GM19099 (cell line): Measurements from ENCODE around the gene LIMCH1.

Source experiments
- POLR2A ChIP-seq: IDR thresholded peaks from 3 replicates; pipeline ENCODE4 v1.6.1; 2011; ENCODE audit warnings: low read depth; ENCODE audit not compliant: insufficient read length; ENCODE audit errors: extremely low read depth

The LIMCH1 gene

DNA sequence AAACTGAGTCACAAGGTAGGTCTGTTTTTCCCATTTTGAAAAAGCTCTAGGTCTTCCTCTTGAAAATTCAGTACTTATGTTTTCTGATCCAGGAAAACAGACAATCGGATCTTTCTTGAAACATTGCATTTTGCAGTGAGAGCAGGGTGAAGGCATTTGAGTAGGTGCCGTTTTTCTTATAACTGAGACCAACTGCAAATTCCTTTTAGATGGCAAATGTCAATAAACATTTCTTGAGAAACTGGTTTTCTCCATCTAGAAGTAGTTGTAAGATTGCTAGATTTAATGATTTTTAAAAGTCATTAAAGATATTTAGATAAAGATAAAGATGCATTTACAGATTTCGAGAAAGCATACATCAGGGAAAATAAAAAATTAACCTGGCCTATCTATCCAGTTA lies 118.1 kb downstream of the LIMCH1 start:
- no peak for TF ChIP-seq POLR2A

DNA sequence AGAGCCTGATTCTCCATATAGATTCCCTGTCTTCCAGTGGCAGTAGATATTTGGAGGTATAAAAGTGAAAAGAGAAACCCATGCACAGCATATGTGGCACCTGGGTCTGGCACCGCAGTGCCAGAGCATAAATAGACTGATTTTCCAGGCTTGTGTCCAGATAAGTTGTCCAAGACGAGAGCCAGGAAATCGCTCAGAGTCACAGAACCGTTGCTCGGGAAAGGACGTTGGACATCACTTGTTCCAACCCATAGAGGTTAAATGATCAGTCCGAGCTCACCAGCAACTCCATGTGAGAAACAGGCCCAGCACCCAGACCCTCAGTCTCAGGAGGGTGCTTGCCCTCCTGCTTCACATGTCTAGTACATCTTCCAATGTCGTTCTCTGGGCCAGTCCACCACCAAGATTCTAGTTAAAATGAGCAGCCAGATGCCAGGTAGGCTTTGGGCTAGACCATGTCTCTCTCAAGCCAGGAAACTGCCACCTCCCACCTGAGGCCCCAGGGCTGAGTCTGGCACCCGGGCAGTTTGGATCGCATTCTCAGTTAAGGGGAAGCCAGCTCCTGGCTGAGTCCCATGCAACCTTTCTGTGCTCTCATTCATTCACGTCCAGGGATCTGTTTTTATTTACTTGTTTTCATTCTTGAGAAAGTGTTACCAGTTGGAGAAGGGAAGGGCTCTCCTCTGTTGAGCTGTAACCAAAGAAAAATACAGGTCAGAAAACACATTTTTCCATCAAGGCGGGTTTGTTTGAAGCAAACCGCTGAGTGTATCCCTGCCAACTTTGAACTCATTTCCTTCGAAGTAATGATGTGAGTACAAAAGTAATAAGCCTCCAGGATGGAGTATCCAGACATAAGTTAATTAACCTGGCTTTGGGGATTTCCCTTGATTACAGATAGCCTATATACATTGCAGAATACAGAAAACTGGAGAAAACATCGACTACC lies 118.9 kb downstream of the LIMCH1 start:
- no peak for TF ChIP-seq POLR2A

DNA sequence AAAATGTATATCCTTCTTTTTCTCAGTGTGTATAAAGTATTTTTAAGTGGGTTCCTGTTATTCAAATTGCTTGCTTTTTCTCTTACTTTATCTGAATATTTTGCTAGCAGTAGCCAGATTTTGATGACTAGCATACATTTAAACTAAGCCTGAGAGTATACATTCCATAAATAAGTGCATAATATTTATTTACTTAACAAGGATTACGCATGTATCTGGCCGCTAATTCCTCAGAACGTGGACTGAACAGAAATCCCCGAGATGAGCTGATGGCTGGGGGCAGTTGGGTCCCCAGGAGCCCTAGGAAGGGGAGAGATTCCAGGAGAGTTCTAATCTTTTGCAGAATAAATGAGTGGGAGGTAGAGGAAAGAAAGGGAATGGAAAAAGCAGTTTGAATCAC lies 119.6 kb downstream of the LIMCH1 start:
- no peak for TF ChIP-seq POLR2A

DNA sequence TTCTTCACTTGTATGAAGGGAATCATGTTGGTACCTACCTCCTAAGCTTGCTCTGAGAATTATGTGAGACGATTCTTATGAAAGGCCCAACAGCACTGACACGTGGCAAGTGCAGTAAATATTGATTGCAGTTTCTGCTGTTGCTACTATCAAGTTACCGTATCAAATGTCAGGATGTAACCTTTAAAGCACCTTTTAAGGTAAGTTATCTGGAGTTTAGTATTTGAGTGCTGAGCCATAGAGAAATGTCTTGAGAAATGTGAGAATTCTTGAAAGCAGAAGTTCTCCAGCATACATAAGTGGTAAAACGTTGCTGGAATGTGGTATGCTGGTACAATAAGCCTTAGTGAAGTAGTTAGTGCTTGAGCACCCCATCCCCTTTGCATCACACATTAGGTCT lies 120.2 kb downstream of the LIMCH1 start:
- TF ChIP-seq POLR2A: no peak

DNA sequence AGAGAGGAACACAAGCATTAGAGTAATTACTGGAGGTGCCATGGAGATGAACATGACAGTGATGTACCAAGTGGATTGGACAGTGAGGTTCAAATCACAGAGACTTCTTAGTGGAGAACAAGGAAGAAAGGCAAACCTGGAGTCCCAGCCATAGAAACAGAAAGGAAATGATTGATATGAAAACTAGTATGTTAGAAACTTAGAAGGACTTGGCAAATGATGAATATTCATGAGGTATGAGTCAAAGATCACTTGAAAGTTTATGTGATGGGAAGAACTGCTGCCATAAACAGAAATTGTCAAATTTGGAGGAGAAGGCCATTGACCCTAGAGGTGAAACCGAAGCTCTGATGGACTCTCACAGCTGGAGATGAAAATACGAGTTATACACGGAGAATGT lies 122.4 kb downstream of the LIMCH1 start:
- no peak for TF ChIP-seq POLR2A

DNA sequence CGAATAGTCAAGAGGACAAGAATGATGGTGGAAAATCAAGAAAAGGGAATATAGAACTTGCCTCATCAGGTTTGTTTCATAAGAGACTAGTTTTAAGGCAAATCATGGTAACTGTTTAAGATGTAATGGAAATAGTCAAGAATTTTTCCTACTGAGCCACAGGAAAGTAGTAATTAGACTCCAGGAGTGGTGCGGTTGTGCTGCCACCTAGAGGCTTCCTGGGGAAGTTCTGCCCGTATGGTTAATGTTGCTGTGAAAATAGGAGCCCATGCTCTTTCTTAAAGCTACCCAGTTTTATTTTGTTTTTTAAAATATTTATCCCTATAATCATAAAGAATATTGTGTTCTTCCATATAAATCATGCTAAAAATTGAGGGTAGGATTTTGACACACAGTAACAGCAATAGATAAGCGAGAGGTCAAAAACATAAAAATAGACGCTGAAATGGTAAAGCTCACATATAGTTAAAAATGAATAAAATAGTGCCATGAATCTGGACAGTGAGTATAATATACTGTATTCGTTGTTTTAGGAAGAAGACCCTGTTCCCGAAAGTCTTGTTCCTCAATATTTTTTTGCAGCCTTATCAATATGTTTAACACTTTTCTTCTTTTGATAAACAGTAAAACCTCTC lies 123.6 kb downstream of the LIMCH1 start:
- no peak for TF ChIP-seq POLR2A

DNA sequence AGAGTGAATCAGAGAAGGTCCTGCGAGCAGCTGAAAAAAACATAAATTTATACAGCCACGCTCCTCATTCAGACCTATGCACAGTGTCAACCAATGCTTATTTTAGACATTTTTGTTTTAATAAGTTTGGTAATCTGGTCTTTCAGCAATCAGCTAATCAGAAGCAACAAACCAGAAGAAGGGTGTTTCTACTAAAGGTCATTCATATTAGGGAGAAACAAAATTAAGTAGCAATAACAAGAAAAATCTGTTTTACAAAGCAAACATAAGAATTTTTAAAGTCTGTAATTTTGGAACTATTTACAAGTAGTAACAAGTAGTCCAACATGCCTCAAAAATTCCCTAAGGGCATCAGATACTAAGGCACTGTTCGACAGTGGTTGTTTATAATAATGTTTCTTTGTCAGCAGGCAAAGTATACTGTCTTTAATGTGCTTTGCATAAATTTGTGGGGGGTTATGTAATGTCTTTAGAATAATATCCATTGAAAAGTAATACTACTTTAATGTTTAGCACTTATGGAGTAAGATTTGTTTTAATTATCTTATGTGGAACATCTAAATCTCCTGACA lies 127.8 kb downstream of the LIMCH1 start:
- no peak for TF ChIP-seq POLR2A

DNA sequence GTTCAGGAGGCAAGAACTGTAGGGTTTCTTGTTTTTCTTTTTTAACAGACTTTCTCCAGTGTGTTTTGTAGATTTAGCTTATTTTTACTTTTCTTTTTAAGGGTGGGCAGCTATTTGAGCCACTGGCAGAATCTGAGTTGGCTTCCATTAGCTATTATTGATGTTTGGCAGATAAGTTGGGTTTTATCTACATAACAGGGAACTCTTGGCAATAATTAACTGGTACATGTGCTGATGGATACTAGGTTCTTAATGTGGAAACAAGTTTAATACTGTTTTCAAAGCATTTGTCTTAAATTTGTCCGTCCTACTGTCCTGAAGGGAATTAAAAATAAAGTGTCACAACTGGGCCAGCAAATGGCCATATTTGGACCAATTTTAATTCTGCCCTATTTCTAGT lies 130.1 kb downstream of the LIMCH1 start:
- no peak for TF ChIP-seq POLR2A

DNA sequence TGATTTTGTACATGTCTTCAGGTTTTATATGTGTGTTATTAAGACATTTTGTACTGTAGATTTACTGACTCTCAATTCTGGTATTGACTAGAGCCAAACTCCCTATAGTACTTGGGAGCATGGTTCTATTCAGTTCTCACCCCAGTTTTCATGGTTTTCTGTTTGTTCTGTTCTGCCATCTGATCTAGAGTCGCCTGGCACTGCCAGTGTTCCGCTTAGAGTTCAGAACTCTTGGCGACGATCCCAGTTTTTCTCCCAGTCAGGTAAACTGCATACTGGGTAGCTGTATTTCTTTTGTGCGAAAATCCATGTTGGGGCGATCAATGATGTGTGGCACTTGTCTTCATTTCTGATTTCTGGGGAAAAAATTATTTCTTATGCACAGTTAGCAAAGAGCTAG lies 132.6 kb downstream of the LIMCH1 start:
- TF ChIP-seq POLR2A: no peak

DNA sequence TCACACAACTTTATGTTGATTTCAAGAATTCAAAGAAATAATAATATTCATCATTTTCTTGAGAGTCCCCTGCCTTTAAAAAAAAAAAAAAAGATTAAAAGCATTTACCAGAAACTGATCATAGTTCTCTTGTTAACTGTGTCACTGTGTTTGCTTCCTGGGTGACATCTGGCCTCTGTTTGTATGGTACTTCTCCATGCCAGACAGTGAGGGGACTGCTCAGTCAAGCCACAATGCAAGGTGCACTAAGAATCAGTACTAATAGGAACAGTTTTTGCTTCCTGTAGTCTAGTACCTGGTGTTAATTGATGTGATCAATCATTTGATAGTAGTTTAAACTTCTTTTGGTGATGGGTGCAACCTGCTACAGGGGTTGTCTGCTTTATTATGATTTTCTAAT lies 133.0 kb downstream of the LIMCH1 start:
- TF ChIP-seq POLR2A: no peak

DNA sequence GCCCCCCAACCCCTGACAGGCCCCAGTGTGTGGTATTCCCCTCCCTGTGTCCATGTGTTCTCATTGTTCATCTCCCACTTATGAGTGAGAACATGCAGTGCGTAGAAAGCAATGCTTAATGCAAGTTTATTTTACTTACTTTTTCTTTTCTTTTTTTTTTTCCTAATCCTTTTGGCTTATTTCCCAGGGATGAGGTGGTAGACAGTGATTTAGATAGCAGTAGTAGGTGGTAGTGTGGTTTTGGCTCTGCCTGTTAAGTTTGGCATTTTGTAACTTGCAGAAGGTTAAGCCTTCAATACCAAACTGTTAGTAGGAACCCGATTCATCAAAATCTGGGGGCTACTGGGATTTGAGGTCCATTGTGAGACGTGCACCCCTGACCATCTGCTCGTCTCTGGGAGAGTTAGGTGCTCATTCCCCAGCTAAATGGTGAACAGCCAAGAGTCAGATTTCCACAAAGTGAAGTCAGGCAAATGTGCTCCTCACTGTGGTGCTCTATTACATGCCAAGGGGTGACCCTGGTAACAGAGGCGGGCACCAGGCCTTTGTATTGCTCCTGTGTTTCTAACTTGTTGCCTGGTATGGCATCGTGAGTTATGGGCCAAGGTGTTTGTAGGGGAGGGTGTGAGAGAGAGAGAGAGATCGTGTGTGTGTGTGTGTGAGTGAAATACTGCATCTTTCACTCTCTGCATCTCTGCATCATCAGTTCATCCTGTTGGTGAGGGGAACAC lies 140.3 kb downstream of the LIMCH1 start:
- no peak for TF ChIP-seq POLR2A

DNA sequence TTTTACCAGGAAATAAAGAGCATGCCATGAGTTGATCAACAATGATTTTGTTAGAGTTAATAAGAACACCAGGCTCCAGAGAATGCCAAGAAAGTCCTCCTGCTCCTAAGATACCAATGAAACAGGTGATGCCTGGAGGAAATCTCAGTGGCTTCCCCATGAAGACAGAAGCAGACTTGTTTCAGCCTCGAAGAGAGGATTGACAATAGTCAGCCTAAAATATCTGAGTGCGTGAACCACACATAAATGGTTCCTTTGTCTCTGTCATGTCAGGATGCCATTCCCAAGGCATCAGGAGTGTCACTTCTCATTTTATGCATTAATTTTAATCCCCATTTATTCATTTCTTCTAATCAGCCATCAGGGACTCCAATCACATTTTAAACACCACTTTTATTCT lies 141.0 kb downstream of the LIMCH1 start:
- TF ChIP-seq POLR2A: no peak

DNA sequence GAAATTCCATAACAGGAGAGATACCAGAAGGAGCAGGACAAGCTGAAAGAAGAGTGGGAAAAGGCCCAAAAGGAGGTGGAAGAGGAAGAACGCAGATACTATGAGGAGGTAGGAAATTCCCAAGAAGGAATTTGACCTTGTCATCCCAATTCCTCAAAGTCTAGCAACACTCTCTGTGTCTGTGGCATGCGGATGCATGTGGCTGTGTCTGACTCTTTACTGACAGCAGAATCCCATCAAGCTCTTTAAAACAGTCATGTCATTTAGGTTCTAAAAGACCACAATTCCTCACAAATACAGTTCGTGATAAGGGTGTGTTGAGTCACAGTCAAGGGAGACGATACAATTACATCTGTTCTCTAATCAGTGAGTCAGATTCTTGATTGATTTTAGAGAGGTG lies 142.0 kb downstream of the LIMCH1 start:
- no peak for TF ChIP-seq POLR2A

DNA sequence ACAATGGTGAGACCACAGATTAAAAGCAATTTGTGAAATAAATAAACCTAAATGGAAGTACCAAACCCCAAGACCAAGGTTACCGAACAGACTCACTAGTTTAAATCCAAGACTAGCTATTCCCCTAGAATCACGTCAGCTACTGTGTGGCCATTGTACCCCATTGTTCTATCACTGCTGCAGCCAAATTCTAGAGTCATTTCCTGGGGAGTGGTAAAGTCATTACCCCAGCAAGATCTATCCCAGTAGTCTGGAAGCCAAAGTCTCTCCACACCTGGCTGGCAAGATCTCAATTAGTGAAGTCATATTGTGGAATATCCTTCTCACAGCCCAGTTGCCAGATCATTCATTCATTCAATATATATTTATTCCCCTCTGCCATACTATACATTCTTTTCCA lies 143.1 kb downstream of the LIMCH1 start:
- TF ChIP-seq POLR2A: no peak

DNA sequence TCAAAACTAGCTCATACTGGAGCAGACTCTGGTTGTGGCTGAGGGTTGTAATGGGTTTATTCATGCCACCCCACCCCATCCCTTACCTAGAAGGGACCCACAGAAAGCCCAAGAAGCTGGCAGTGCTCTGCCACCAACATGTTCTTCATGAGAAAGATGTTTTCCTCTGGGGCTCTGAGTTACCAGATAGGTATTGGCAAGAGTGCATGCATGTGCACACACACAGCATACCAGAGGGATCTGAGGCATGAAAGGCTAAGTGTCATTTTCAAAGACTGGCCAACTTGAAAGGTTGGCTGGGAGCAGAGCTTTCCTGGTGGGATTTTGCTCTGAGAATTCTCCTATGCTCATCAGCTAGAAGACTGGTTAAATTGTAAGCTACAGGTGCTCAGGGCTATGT lies 145.4 kb downstream of the LIMCH1 start:
- TF ChIP-seq POLR2A: no peak

DNA sequence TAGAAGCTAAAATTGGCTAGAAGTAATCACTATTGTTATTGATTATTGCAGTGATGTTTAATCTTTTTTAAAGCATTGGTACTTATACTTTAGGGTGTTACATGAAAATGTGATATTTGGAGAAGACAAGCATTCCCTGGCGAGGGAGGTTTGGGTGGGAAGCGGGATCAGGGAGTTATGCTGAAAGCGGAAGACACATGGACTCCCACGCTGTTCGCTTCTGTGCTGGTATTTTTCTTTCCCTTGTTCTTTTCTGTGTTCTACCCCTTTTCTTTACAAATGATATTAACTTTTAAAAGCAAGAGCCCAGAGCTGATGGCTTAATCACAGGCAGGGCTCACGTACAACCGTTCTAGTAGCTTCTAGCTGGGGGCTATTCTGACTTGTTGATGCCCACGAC lies 148.9 kb downstream of the LIMCH1 start:
- no peak for TF ChIP-seq POLR2A

DNA sequence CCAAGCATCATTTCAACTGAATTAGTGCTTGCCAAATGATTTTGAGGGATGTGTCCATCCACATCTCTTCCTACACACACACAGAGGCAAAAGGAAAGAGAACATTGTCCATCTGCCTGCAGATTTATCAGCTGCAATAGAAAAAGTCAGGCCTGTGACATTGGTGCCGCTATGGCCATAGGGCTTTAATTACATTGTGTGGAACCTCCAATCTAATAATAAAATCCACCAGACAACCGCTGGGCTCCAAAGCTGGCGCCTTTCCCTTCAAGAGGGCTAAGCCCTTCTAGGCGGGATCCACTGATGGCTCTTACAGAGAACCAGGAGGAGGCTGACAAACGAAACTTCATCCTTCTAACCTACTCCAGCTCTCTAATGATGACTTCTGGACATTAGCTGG lies 150.0 kb downstream of the LIMCH1 start:
- TF ChIP-seq POLR2A: no peak
